Muscle layer of duodenum (tissue), 2 donors: Measurements from ENCODE around the gene EPHB2.

Source experiments
- H3K27ac ChIP-seq: one replicate; pipeline ENCODE4 v1.7.0; 2013; ENCODE audit warnings: mild to moderate bottlenecking, low read length
- H3K27me3 ChIP-seq: one replicate; pipeline ENCODE4 v1.7.0; 2013; ENCODE audit warnings: low read depth, mild to moderate bottlenecking, control low read depth, low read length
- H3K36me3 ChIP-seq, 2 donors: one replicate each; pipeline ENCODE4 v1.7.0; 2013; ENCODE audit warnings: low read length in 2 of 2, control low read depth in 1 of 2, mild to moderate bottlenecking in 1 of 2; ENCODE audit not compliant: insufficient read depth in 2 of 2, control insufficient read depth in 1 of 2
- H3K4me1 ChIP-seq, 2 donors: one replicate each; pipeline ENCODE4 v1.7.0; 2013; ENCODE audit warnings: low read length in 2 of 2, mild to moderate bottlenecking in 2 of 2, control low read depth in 1 of 2, moderate library complexity in 1 of 2; ENCODE audit not compliant: insufficient read depth in 2 of 2, control insufficient read depth in 1 of 2
- H3K4me3 ChIP-seq, 2 donors: one replicate each; pipeline ENCODE4 v1.7.0; 2013; ENCODE audit warnings: low read length in 2 of 2, low read depth in 1 of 2, mild to moderate bottlenecking in 1 of 2
- H3K9me3 ChIP-seq, 2 donors: one replicate each; pipeline ENCODE4 v1.7.0; 2013; ENCODE audit warnings: low read length in 2 of 2, control low read depth in 1 of 2, mild to moderate bottlenecking in 1 of 2; ENCODE audit not compliant: control insufficient read depth in 1 of 2
- donor health status: healthy.

Gene EPHB2

GRCh38 chr1:22786101-22786500 lies 75.5 kb downstream of the EPHB2 start:
- H3K4me1 ChIP-seq = peaks cover 9 to 16% of the 10 kb centered on the region in 2 donors
- H3K4me3 ChIP-seq = no peak overlapping the region
- H3K27ac ChIP-seq = no peak overlapping the region
- H3K27me3 ChIP-seq = no peaks in the 10 kb centered on the region
- no peaks in the 10 kb centered on the region for H3K36me3 ChIP-seq
- H3K9me3 ChIP-seq = no peaks in the 10 kb centered on the region

- Histone ChIP-seq H3K4me3 (no peak overlapping the region), H3K27me3 (no peaks in the 10 kb centered on the region), H3K4me1 (peaks cover 9 to 16% of the 10 kb centered on the region in 2 donors), H3K27ac (no peak overlapping the region), H3K9me3 (no peaks in the 10 kb centered on the region), H3K36me3 (no peaks in the 10 kb centered on the region)
These were observed 76.3 kb downstream of the EPHB2 start for GRCh38 chr1:22786719-22787489.

- no peak overlapping the region for H3K4me3 ChIP-seq
- no peak overlapping the region for H3K27ac ChIP-seq
- no peaks in the 10 kb centered on the region for H3K36me3 ChIP-seq
- no peaks in the 10 kb centered on the region for H3K9me3 ChIP-seq
- H3K4me1 ChIP-seq = peaks cover 9 to 16% of the 10 kb centered on the region in 2 donors
- H3K27me3 ChIP-seq = no peaks in the 10 kb centered on the region
These were observed 77.0 kb downstream of the EPHB2 start for GRCh38 chr1:22787636-22788035.

GRCh38 chr1:22788254-22788661 lies 77.6 kb downstream of the EPHB2 start:
- peaks cover 9 to 16% of the 10 kb centered on the region in 2 donors for H3K4me1 ChIP-seq
- no peak overlapping the region for H3K27ac ChIP-seq
- H3K9me3 ChIP-seq = no peaks in the 10 kb centered on the region
- no peaks in the 10 kb centered on the region for H3K27me3 ChIP-seq
- H3K4me3 ChIP-seq = no peak overlapping the region
- no peaks in the 10 kb centered on the region for H3K36me3 ChIP-seq

GRCh38 chr1:22789356-22789994 lies 78.8 kb downstream of the EPHB2 start:
- H3K27ac ChIP-seq = no peak overlapping the region
- no peaks in the 10 kb centered on the region for H3K9me3 ChIP-seq
- H3K4me1 ChIP-seq = peaks cover 9 to 21% of the 10 kb centered on the region in 2 donors
- H3K4me3 ChIP-seq = no peak overlapping the region
- H3K36me3 ChIP-seq = no peaks in the 10 kb centered on the region
- no peaks in the 10 kb centered on the region for H3K27me3 ChIP-seq

- Histone ChIP-seq H3K36me3 (no peaks in the 10 kb centered on the region), H3K9me3 (no peaks in the 10 kb centered on the region), H3K4me3 (no peak overlapping the region), H3K4me1 (peaks cover 15 to 24% of the 10 kb centered on the region in 2 donors), H3K27ac (no peak overlapping the region), H3K27me3 (no peaks in the 10 kb centered on the region)
These were observed 79.8 kb downstream of the EPHB2 start for GRCh38 chr1:22790232-22791008.

GRCh38 chr1:22791831-22792347 lies 81.2 kb downstream of the EPHB2 start:
- H3K27ac ChIP-seq = no peak overlapping the region
- no peak overlapping the region for H3K4me3 ChIP-seq
- H3K36me3 ChIP-seq = no peaks in the 10 kb centered on the region

GRCh38 chr1:22792396-22793160 lies 81.9 kb downstream of the EPHB2 start:
- no peaks in the 10 kb centered on the region for H3K27me3 ChIP-seq
- no peak overlapping the region for H3K27ac ChIP-seq
- H3K4me1 ChIP-seq = peaks cover 15 to 24% of the 10 kb centered on the region in 2 donors
- no peak overlapping the region for H3K4me3 ChIP-seq
- H3K36me3 ChIP-seq = no peaks in the 10 kb centered on the region
- H3K9me3 ChIP-seq = no peaks in the 10 kb centered on the region

More at GRCh38 chr1:22791831-22792347, 81.2 kb downstream of the EPHB2 start:
- Histone ChIP-seq H3K4me1 (peaks cover 15 to 24% of the 10 kb centered on the region in 2 donors), H3K27me3 (no peaks in the 10 kb centered on the region), H3K9me3 (no peaks in the 10 kb centered on the region)

- Histone ChIP-seq H3K36me3 (no peaks in the 10 kb centered on the region), H3K27me3 (no peaks in the 10 kb centered on the region), H3K4me1 (peaks cover 15 to 19% of the 10 kb centered on the region in 2 donors), H3K9me3 (no peaks in the 10 kb centered on the region), H3K4me3 (no peak overlapping the region), H3K27ac (no peak overlapping the region)
These were observed 83.0 kb downstream of the EPHB2 start for GRCh38 chr1:22793647-22794046.

GRCh38 chr1:22794647-22795365 lies 84.2 kb downstream of the EPHB2 start:
- Histone ChIP-seq H3K9me3 (no peaks in the 10 kb centered on the region), H3K27ac (no peak overlapping the region), H3K4me3 (no peak overlapping the region), H3K27me3 (no peaks in the 10 kb centered on the region), H3K36me3 (no peaks in the 10 kb centered on the region), H3K4me1 (peaks cover 15 to 18% of the 10 kb centered on the region in 2 donors)
